Smooth muscle cell (in vitro differentiated cells): ENCODE data around the gene EVA1B. TPM values are rescaled to one million over a fixed set of nuclear protein-coding genes. Genes with fewer than 3 reads are reported as not detected.

Experiments used
- DNase-seq: peaks from one replicate; lab custom pipeline; 2025; ENCODE audit not compliant: unreplicated experiment; lab: John Stamatoyannopoulos, UW
- H2AFZ ChIP-seq: fragments of 200-600 bp; sonication (generic); 2 replicates; pipeline ENCODE4 v1.6.0; 2016; ENCODE audit warnings: antibody characterized with exemption, low read depth, mild to moderate bottlenecking
- H3F3A ChIP-seq: fragments of 200-600 bp; sonication (generic); 2 replicates; pipeline ENCODE4 v1.6.0; 2017; ENCODE audit warnings: antibody characterized with exemption, low read depth
- H3K27ac ChIP-seq: fragments of 200-600 bp; sonication (generic); 2 replicates; pipeline ENCODE4 v1.5.1; 2016; ENCODE audit warnings: low read depth, mild to moderate bottlenecking
- H3K27me3 ChIP-seq: fragments of 200-600 bp; sonication (generic); 2 replicates; pipeline ENCODE4 v1.6.1; 2016; ENCODE audit warnings: low read depth, mild to moderate bottlenecking
- H3K36me3 ChIP-seq: fragments of 200-600 bp; sonication (generic); 2 replicates; pipeline ENCODE4 v1.5.1; 2016; ENCODE audit warnings: low read depth
- H3K4me1 ChIP-seq: fragments of 200-600 bp; sonication (generic); 2 replicates; pipeline ENCODE4 v1.5.1; 2016; ENCODE audit warnings: low read depth
- H3K4me2 ChIP-seq: fragments of 200-600 bp; sonication (generic); 2 replicates; pipeline ENCODE4 v1.6.0; 2016; ENCODE audit warnings: mild to moderate bottlenecking
- H3K4me3 ChIP-seq: fragments of 200-600 bp; sonication (generic); 2 replicates; pipeline ENCODE4 v1.5.1; 2016; ENCODE audit warnings: mild to moderate bottlenecking
- H3K79me2 ChIP-seq: fragments of 200-600 bp; sonication (generic); 2 replicates; pipeline ENCODE4 v1.6.0; 2016; ENCODE audit warnings: low read depth, mild to moderate bottlenecking
- H3K9ac ChIP-seq: fragments of 200-600 bp; sonication (generic); 2 replicates; pipeline ENCODE4 v1.6.0; 2016; ENCODE audit warnings: low read depth
- H3K9me3 ChIP-seq: fragments of 200-600 bp; sonication (generic); replicated peaks from 2 replicates; pipeline ENCODE4 v1.5.1; 2016; ENCODE audit warnings: low read depth
- H4K20me1 ChIP-seq: fragments of 200-600 bp; sonication (generic); 2 replicates; pipeline ENCODE4 v1.6.0; 2016; ENCODE audit warnings: low read depth
- WGBS: methylation state at CpG from one replicate; pipeline ENCODE4 v1.1.7; 2016; ENCODE audit warnings: low lambda C conversion rate; 5-methylcytosine and 5-hydroxymethylcytosine counted together
- polyA plus RNA-seq: library from polyadenylated mRNA; unstranded; fragments of >200 nt; fragmentation: Nextera tagmentation; extraction: Ambion mirVana; gene quantifications from 2 replicates; pipeline ENCODE4 v1.2.1, GENCODE V29; 2016
- total RNA-seq: library from RNA; depleted of rRNA; stranded (reverse); fragments of >200 nt; gene quantifications from 2 replicates; pipeline ENCODE4 v1.2.3, GENCODE V29; 2014
- TF ChIP-seq, protein P1 (sequence below): fragments of 200-600 bp; sonication (generic); IDR thresholded peaks from 2 replicates; pipeline ENCODE4 v1.5.1; 2017; ENCODE audit warnings: borderline replicate concordance, mild to moderate bottlenecking, antibody characterized with exemption; ENCODE audit not compliant: insufficient read depth, poor library complexity, severe bottlenecking

The EVA1B gene
- total and polyA plus RNA-seq, 2 experiments from 2014 or later, result 88.7 to 164 TPM

- Histone ChIP-seq H3K27me3 (no peaks in the 10 kb centered on the region), H3K27ac (peak overlapping the region; percentile 55), H3K4me2 (no peak overlapping the region), H3K79me2 (peaks cover 49% of the 10 kb centered on the region), H3K9ac (no peak overlapping the region), H2AFZ (no peak overlapping the region), H3K4me3 (no peak overlapping the region), H4K20me1 (peaks cover 62% of the 10 kb centered on the region), H3K36me3 (peaks cover 14% of the 10 kb centered on the region), H3F3A (peaks cover 41% of the 10 kb centered on the region), H3K4me1 (no peaks in the 10 kb centered on the region), H3K9me3 (no peaks in the 10 kb centered on the region)
- TF ChIP-seq, protein P1, sequence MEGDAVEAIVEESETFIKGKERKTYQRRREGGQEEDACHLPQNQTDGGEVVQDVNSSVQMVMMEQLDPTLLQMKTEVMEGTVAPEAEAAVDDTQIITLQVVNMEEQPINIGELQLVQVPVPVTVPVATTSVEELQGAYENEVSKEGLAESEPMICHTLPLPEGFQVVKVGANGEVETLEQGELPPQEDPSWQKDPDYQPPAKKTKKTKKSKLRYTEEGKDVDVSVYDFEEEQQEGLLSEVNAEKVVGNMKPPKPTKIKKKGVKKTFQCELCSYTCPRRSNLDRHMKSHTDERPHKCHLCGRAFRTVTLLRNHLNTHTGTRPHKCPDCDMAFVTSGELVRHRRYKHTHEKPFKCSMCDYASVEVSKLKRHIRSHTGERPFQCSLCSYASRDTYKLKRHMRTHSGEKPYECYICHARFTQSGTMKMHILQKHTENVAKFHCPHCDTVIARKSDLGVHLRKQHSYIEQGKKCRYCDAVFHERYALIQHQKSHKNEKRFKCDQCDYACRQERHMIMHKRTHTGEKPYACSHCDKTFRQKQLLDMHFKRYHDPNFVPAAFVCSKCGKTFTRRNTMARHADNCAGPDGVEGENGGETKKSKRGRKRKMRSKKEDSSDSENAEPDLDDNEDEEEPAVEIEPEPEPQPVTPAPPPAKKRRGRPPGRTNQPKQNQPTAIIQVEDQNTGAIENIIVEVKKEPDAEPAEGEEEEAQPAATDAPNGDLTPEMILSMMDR, result peak; percentile 73
- 66% methylated on average over 7 of the region's 7 CpGs for WGBS
- no peak for DNase-seq
These were observed 37.9 kb downstream of the EVA1B start for GRCh38 chr1:36285443-36286101.

GRCh38 chr1:36284517-36284916, 38.9 kb downstream of the EVA1B start:
- Histone ChIP-seq H3K9me3 (no peaks in the 10 kb centered on the region), H3K79me2 (peaks cover 55% of the 10 kb centered on the region), H3K36me3 (peaks cover 14% of the 10 kb centered on the region), H4K20me1 (peaks cover 68% of the 10 kb centered on the region), H3K4me3 (no peak overlapping the region), H3K27ac (peak overlapping the region; percentile 55), H3K4me2 (no peak overlapping the region), H2AFZ (no peak overlapping the region), H3F3A (peaks cover 41% of the 10 kb centered on the region), H3K27me3 (no peaks in the 10 kb centered on the region), H3K4me1 (no peaks in the 10 kb centered on the region), H3K9ac (no peak overlapping the region)
- WGBS, result 94% methylated on average over 1 of the region's 1 CpG
- no peak for DNase-seq
- TF ChIP-seq, protein P1, result no peak

DNA sequence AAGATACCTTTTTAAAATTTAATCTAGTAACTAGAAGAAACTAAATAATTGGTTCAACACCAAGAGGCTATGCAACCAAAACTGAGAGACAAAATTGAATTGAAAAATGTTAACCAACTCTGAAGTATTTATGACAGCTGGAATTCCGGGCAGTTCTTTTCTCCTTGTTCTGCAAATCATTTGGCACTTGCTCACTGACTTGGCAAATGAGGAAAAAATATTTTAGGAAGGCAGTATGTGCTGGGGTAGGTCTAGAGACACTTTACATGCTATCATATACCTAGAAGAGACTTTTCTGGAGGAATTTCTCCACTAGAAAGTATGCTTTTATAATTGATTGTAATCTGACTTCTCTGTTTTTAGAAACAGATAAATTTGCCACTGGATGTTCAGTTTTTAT, 39.4 kb downstream of the EVA1B start:
- DNase-seq, result no peak
- no peak overlapping the region for H2AFZ ChIP-seq
- no peak overlapping the region for H3K4me3 ChIP-seq
- H3K4me2 ChIP-seq, result no peak overlapping the region
- no peaks in the 10 kb centered on the region for H3K27me3 ChIP-seq
- no peaks in the 10 kb centered on the region for H3K4me1 ChIP-seq
- H3K9ac ChIP-seq, result no peak overlapping the region
- peaks cover 72% of the 10 kb centered on the region for H4K20me1 ChIP-seq
- TF ChIP-seq, protein P1, result no peak
- peak overlapping the region; percentile 55 for H3K27ac ChIP-seq
- H3K36me3 ChIP-seq, result peaks cover 10% of the 10 kb centered on the region
- 100% methylated on average over 1 of the region's 1 CpG for WGBS
- H3K79me2 ChIP-seq, result peaks cover 55% of the 10 kb centered on the region
- peaks cover 41% of the 10 kb centered on the region for H3F3A ChIP-seq
- H3K9me3 ChIP-seq, result no peaks in the 10 kb centered on the region

- Histone ChIP-seq H3K36me3 (no peaks in the 10 kb centered on the region), H3K4me3 (no peak overlapping the region), H2AFZ (no peak overlapping the region), H3K27ac (peak overlapping the region; percentile 54), H3K9me3 (no peaks in the 10 kb centered on the region), H3K9ac (no peak overlapping the region), H3K27me3 (no peaks in the 10 kb centered on the region), H3F3A (peaks cover 37% of the 10 kb centered on the region), H3K4me2 (no peak overlapping the region), H3K4me1 (no peaks in the 10 kb centered on the region), H3K79me2 (peaks cover 64% of the 10 kb centered on the region), H4K20me1 (peaks cover 80% of the 10 kb centered on the region)
- DNase-seq, result no peak
- TF ChIP-seq, protein P1, result no peak
- WGBS, result 92% methylated on average over 7 of the region's 7 CpGs
These were observed 43.6 kb downstream of the EVA1B start for GRCh38 chr1:36279789-36280296.
